ENCODE data around the gene MICAL1.

MICAL1 gene

GRCh38 chr6:109428889-109429477 lies 26.6 kb downstream of the MICAL1 start:
- DNase-seq, result no peak

GRCh38 chr6:109424946-109425345 lies 30.6 kb downstream of the MICAL1 start:
- no peak for DNase-seq

GRCh38 chr6:109421184-109421583 lies 34.4 kb downstream of the MICAL1 start:
- no peak for DNase-seq

DNA sequence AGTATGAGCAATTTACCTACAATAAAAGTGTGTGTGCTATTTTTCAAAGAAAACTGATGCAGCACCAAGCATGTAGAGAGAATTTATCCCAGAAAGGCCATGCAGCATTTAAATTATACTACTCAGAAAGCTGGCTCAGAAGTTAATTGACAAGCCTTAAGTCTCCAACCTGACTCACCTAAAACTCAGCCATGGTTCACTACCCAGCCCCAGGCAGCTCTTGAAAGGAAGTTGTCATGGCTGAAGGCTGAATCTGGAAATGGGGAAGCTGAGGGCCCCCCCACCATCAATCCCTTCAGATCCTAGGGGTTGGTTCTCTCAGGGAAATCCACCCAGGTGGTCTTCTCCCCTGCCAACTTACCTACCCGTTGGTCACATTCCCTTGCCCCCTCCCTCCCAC lies 34.8 kb downstream of the MICAL1 start:
- DNase-seq, result no peak

- no peak for DNase-seq
Observed at GRCh38 chr6:109417646-109418045, 37.9 kb downstream of the MICAL1 start.

- no peak for DNase-seq
Observed at GRCh38 chr6:109411034-109411433, 44.5 kb downstream of the MICAL1 start.

DNA sequence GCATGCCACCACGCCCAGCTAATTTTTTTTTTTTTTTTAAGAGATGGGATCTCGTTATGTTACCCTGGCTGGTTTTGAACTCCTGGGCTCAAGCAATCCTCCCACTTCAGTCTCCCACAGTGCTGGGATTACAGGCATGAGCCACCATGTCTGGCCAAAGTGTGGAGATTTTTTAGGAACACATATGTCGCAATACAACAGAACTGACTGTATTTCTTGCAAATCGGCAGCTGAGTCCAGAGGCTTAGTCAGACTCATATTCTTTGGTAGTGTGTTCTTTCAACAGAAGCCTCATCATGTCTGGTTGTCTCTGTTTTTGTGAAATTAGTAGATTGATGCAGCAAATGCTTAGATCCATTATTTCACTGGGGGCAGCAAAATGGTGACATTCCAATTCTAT lies 49.4 kb downstream of the MICAL1 start:
- DNase-seq, result no peak

- no peak for DNase-seq
Observed at GRCh38 chr6:109397020-109397419, 58.6 kb downstream of the MICAL1 start.

DNA sequence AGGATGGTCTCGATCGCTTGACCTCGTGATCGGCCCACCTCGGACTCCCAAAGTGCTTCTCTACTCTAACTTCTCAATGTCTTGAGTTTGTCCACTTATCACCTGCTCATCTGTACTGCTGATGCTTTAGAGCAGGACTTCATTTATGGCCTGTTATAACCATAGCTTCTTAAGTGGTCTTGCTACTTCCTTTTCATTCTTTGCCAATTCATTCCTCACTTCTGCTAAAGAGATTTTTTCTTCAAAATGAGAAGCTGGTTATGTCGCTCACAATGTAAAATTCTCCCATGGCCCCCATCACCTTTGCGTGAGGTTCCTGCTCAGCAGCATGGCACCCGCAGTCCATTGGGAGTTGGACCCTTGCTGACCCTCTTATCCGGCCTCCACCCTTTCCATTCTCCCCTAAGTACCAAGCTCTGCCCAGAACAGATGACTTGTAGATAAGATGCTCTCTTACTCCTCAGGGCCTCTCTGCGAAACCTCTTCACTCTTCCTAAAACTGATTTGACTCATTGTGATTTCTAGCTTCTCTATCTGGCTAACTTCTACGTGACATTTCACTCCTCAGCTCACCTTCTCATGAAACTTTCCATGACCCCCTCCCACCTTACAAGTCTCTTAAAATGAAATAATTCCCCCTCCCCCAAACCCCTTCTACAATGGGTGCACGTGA lies 59.4 kb downstream of the MICAL1 start:
- DNase-seq, result no peak

Data from retina (tissue), 1 donor.